HEK293 (cell line): ENCODE data around the gene GTF2H4.

Source experiments
- ATF2 ChIP-seq: fragments of 450-650 bp; formaldehyde crosslinking; IDR thresholded peaks from 2 replicates; pipeline ENCODE4 v1.5.1; 2016; ENCODE audit warnings: missing biosample characterization, missing genetic modification characterization, low read depth
- BCL11B ChIP-seq: fragments of 450-650 bp; formaldehyde crosslinking; IDR thresholded peaks from 2 replicates; pipeline ENCODE4 v1.5.1; 2016; ENCODE audit warnings: low read depth, missing biosample characterization, missing genetic modification characterization
- GLIS1 ChIP-seq: fragments of 450-650 bp; formaldehyde crosslinking; IDR thresholded peaks from 2 replicates; pipeline ENCODE4 v1.5.1; 2016; ENCODE audit warnings: missing biosample characterization, missing genetic modification characterization
- MZF1 ChIP-seq: fragments of 450-650 bp; formaldehyde crosslinking; IDR thresholded peaks from 2 replicates; pipeline ENCODE4 v1.5.1; 2017; ENCODE audit warnings: missing biosample characterization, missing genetic modification characterization, borderline replicate concordance
- PRDM2 ChIP-seq: fragments of 450-650 bp; formaldehyde crosslinking; IDR thresholded peaks from 2 replicates; pipeline ENCODE4 v1.5.1; 2016; ENCODE audit warnings: missing biosample characterization, missing genetic modification characterization, borderline replicate concordance
- PRDM4 ChIP-seq: fragments of 450-650 bp; formaldehyde crosslinking; IDR thresholded peaks from 2 replicates; pipeline ENCODE4 v1.5.1; 2017; ENCODE audit warnings: missing biosample characterization, missing genetic modification characterization
- RBAK ChIP-seq: fragments of 450-650 bp; formaldehyde crosslinking; IDR thresholded peaks from 2 replicates; pipeline ENCODE4 v1.5.1; 2016; ENCODE audit warnings: missing biosample characterization, missing genetic modification characterization
- REST ChIP-seq: fragments of 450-650 bp; formaldehyde crosslinking; IDR thresholded peaks from 2 replicates; pipeline ENCODE4 v1.5.1; 2016; ENCODE audit warnings: missing biosample characterization, missing genetic modification characterization
- SP7 ChIP-seq: fragments of 450-650 bp; formaldehyde crosslinking; IDR thresholded peaks from 2 replicates; pipeline ENCODE4 v1.5.1; 2016; ENCODE audit warnings: missing biosample characterization, missing genetic modification characterization
- WT1 ChIP-seq: fragments of 450-650 bp; formaldehyde crosslinking; IDR thresholded peaks from 2 replicates; pipeline ENCODE4 v1.5.1; 2016; ENCODE audit warnings: missing biosample characterization, missing genetic modification characterization
- ZFP3 ChIP-seq: fragments of 450-650 bp; formaldehyde crosslinking; IDR thresholded peaks from 2 replicates; pipeline ENCODE4 v1.5.1; 2016; ENCODE audit warnings: low read depth, missing biosample characterization, missing genetic modification characterization
- ZIC2 ChIP-seq: fragments of 450-650 bp; formaldehyde crosslinking; IDR thresholded peaks from 2 replicates; pipeline ENCODE4 v1.5.1; 2016; ENCODE audit warnings: missing biosample characterization, missing genetic modification characterization
- ZNF174 ChIP-seq: fragments of 450-650 bp; formaldehyde crosslinking; IDR thresholded peaks from 2 replicates; pipeline ENCODE4 v1.5.0; 2017; ENCODE audit warnings: missing biosample characterization, mild to moderate bottlenecking, missing genetic modification characterization
- ZNF221 ChIP-seq: fragments of 450-650 bp; formaldehyde crosslinking; IDR thresholded peaks from 2 replicates; pipeline ENCODE4 v1.5.1; 2017; ENCODE audit warnings: missing biosample characterization, missing genetic modification characterization, borderline replicate concordance
- ZNF24 ChIP-seq: fragments of 450-650 bp; formaldehyde crosslinking; IDR thresholded peaks from 2 replicates; pipeline ENCODE4 v1.5.1; 2016; ENCODE audit warnings: missing biosample characterization, missing genetic modification characterization
- ZNF292 ChIP-seq: fragments of 450-650 bp; formaldehyde crosslinking; IDR thresholded peaks from 2 replicates; pipeline ENCODE4 v1.5.1; 2016; ENCODE audit warnings: low read depth, missing biosample characterization, missing genetic modification characterization, borderline replicate concordance
- ZNF473 ChIP-seq: fragments of 450-650 bp; formaldehyde crosslinking; IDR thresholded peaks from 2 replicates; pipeline ENCODE4 v1.5.1; 2017; ENCODE audit warnings: missing biosample characterization, missing genetic modification characterization
- ZNF488 ChIP-seq: fragments of 450-650 bp; formaldehyde crosslinking; IDR thresholded peaks from 2 replicates; pipeline ENCODE4 v1.5.1; 2016; ENCODE audit warnings: missing biosample characterization, missing genetic modification characterization
- ZNF501 ChIP-seq: fragments of 450-650 bp; formaldehyde crosslinking; IDR thresholded peaks from 2 replicates; pipeline ENCODE4 v1.5.1; 2016; ENCODE audit warnings: missing biosample characterization, missing genetic modification characterization
- ZNF561 ChIP-seq: fragments of 450-650 bp; IDR thresholded peaks from 2 replicates; pipeline ENCODE4 v1.5.1; 2018; ENCODE audit warnings: missing biosample characterization, missing genetic modification characterization, borderline replicate concordance
- ZNF600 ChIP-seq: fragments of 450-650 bp; formaldehyde crosslinking; IDR thresholded peaks from 2 replicates; pipeline ENCODE4 v1.5.1; 2016; ENCODE audit warnings: missing biosample characterization, missing genetic modification characterization
- ZNF654 ChIP-seq: fragments of 450-650 bp; formaldehyde crosslinking; IDR thresholded peaks from 2 replicates; pipeline ENCODE4 v1.5.1; 2016; ENCODE audit warnings: low read depth, missing biosample characterization, missing genetic modification characterization
- ZNF701 ChIP-seq: fragments of 450-650 bp; formaldehyde crosslinking; IDR thresholded peaks from 2 replicates; pipeline ENCODE4 v1.5.1; 2016; ENCODE audit warnings: missing biosample characterization, missing genetic modification characterization
- ZNF747 ChIP-seq: fragments of 450-650 bp; formaldehyde crosslinking; IDR thresholded peaks from 2 replicates; pipeline ENCODE4 v1.5.1; 2016; ENCODE audit warnings: missing biosample characterization, missing genetic modification characterization
- ZNF777 ChIP-seq: fragments of 450-650 bp; formaldehyde crosslinking; IDR thresholded peaks from 2 replicates; pipeline ENCODE4 v1.5.1; 2017; ENCODE audit warnings: missing biosample characterization, missing genetic modification characterization, borderline replicate concordance
- ZSCAN30 ChIP-seq: fragments of 450-650 bp; IDR thresholded peaks from 2 replicates; pipeline ENCODE4 v1.5.1; 2018; ENCODE audit warnings: missing biosample characterization, mild to moderate bottlenecking, missing genetic modification characterization, moderate library complexity

The GTF2H4 gene

GRCh38 chr6:30914076-30914853 lies 6.3 kb downstream of the GTF2H4 start, which contains the start of gene VARS2 (continued):
- no peak for TF ChIP-seq PRDM2 (tag by site-specific recombination)
- TF ChIP-seq WT1 (tag by site-specific recombination), result no peak
- peak; percentile 94 for TF ChIP-seq ZIC2 (tag by site-specific recombination)
- TF ChIP-seq GLIS1 (tag by site-specific recombination), result peak; percentile 80
- TF ChIP-seq ZNF747 (tag by site-specific recombination), result no peak
- no peak; the same call in 1 of the 2 replicates for TF ChIP-seq ZNF561
- TF ChIP-seq ZNF654 (tag by site-specific recombination), result no peak; the same call in 1 of the 2 replicates
- no peak for TF ChIP-seq ZNF174 (tag by site-specific recombination)
- no peak for TF ChIP-seq ZNF701
- TF ChIP-seq ZNF24 (tag by site-specific recombination), result no peak
- no peak for TF ChIP-seq ZFP3 (tag by site-specific recombination)
- TF ChIP-seq RBAK (tag by site-specific recombination), result no peak
- peak; percentile 90 for TF ChIP-seq ZSCAN30 (tag by site-specific recombination)
- TF ChIP-seq BCL11B (tag by site-specific recombination), result no peak
- no peak for TF ChIP-seq MZF1
- peak; percentile 47; the same call in 1 of the 2 replicates for TF ChIP-seq SP7
- TF ChIP-seq ZNF501 (tag by site-specific recombination), result peak; percentile 92
- peak; percentile 93 for TF ChIP-seq ZNF600 (tag by site-specific recombination)
- no peak for TF ChIP-seq REST (tag by site-specific recombination)
- no peak for TF ChIP-seq ATF2 (tag by site-specific recombination)
- no peak for TF ChIP-seq ZNF221 (tag by site-specific recombination)
- TF ChIP-seq ZNF777 (tag by site-specific recombination), result no peak
- TF ChIP-seq ZNF292, result no peak
- no peak for TF ChIP-seq PRDM4 (tag by site-specific recombination)
- TF ChIP-seq ZNF473 (tag by site-specific recombination), result no peak
- no peak for TF ChIP-seq ZNF488 (tag by site-specific recombination)
